ENCODE measurements around the gene ATP5PD. TPM values are rescaled to one million over a fixed set of nuclear protein-coding genes. Genes with fewer than 3 reads are reported as not detected.
"Not testable (repeated sequence)": the region's sequence is repeated elsewhere in the genome, so short reads cannot be mapped to it uniquely, and the experiment has no call there.

Gene ATP5PD
- total RNA-seq, 2 experiments from 2014 or later, result 242 TPM

DNA sequence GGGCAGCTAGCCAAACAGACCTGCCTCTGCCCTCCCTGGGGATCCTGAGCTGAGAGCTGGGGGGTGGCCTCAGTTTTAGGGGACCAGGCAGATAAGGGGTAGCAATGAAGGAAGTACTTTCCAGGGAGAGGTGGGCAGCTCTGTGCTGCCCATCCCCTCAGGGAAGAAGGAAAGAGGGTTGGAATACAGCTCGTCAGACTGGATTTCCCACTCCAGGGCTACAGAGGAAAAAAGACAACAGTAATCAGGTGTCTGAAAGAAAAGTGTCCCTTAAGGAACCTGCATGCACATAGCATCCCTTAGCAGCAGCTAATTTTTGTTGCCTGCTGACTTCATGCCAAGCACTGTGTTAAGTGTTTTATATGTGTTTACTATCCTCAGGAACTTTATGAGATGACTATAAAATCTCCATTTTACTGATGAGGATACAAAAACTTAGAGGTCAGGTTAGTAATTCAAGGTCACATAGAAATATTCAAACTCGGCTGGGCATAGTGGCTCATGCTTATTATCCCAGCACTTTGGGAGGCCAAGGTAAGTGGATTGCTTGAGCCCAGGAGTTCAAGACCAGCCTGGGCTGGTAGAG lies 37.5 kb downstream of the ATP5PD start:
- Mint-ChIP-seq H3K27me3 (peaks cover 5% of the 10 kb centered on the region), H3K9me3 (no peaks in the 10 kb centered on the region), H3K36me3 (ENCODE audit: low read depth) (peaks cover 3% of the 10 kb centered on the region), H3K4me1 (peaks cover 21% of the 10 kb centered on the region), H3K27ac (no peak overlapping the region), H3K4me3 (no peak overlapping the region)
- POLR2A ChIA-PET, result interaction anchor here (1.0 kb wide), 1 partner anchor 11 kb away, joined by 3 read pairs; no protein-coding TSS in a partner anchor
- no peak for DNase-seq
- CTCF ChIA-PET, result interaction anchor here (0.7 to 1.2 kb wide), 2 partner anchors 48 to 49 kb away, joined by 3 read pairs; no protein-coding TSS in a partner anchor

DNA sequence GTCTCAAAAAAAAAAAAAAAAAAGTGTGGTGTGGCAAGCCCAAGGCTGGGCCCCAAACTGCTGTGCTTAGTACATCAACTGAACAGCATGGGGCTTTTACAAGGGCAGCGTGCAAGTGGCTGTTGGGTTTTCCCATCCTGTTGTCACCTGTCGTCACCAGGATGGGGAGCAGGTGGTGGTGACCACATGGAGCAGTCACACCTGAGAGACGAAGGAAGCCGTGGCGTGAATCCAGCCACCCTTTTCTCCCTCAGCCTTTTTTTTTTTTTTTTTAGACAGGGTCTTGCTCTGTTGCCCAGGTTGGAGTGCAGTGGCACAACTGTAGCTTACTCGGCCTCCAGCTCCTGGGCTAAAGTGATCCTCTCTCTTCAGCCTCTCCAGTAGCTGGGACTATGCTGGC lies 38.4 kb downstream of the ATP5PD start:
- CTCF ChIA-PET, result interaction anchor here (0.7 to 1.2 kb wide), 3 partner anchors 47 to 68 kb away, joined by 3 to 5 read pairs (median 3); no protein-coding TSS in a partner anchor
- DNase-seq, result no peak
- H3K27ac Mint-ChIP-seq, result no peak overlapping the region
- H3K27me3 Mint-ChIP-seq, result peaks cover 5% of the 10 kb centered on the region
- no peaks in the 10 kb centered on the region for H3K36me3 Mint-ChIP-seq (ENCODE audit: low read depth)
- no peak overlapping the region for H3K4me3 Mint-ChIP-seq
- POLR2A ChIA-PET, result no interaction called here
- H3K9me3 Mint-ChIP-seq, result no peaks in the 10 kb centered on the region
- peaks cover 15% of the 10 kb centered on the region for H3K4me1 Mint-ChIP-seq

DNA sequence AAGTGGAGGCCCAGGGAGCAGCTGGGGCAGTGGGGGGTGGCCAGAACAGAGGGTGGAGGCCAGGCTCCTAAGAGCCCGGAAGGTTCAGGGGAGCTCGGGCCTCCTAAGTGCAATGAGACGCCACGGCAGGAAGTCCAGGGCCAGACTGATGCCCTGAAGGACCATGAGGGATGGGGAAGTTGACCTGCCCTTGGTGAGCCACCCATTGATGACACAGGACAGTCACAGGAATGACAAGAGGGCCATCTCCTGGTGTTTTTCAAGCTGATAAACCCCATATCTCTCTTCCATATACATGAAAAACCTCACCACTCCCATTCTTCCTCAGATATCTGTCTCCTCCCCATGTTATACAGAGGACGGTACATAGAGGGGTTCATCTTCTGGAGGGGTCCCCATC lies 40.1 kb downstream of the ATP5PD start:
- peaks cover 2% of the 10 kb centered on the region for H3K4me1 Mint-ChIP-seq
- CTCF ChIA-PET, result interaction anchor here (2.1 kb wide), 1 partner anchor 45 kb away, joined by 12 read pairs; no protein-coding TSS in a partner anchor
- POLR2A ChIA-PET, result interaction anchor here (1.1 kb wide), 1 partner anchor 24 kb away, joined by 3 read pairs; no protein-coding TSS in a partner anchor
- no peak for DNase-seq
- no peaks in the 10 kb centered on the region for H3K9me3 Mint-ChIP-seq
- no peak overlapping the region for H3K27ac Mint-ChIP-seq
- H3K36me3 Mint-ChIP-seq (ENCODE audit: low read depth), result no peaks in the 10 kb centered on the region
- peaks cover 7% of the 10 kb centered on the region for H3K27me3 Mint-ChIP-seq
- no peak overlapping the region for H3K4me3 Mint-ChIP-seq

- H3K27ac Mint-ChIP-seq; DNase-seq; H3K4me3 Mint-ChIP-seq; H3K36me3 Mint-ChIP-seq (ENCODE audit: low read depth); H3K27me3 Mint-ChIP-seq; H3K9me3 Mint-ChIP-seq; H3K4me1 Mint-ChIP-seq: not testable (repeated sequence)
- CTCF ChIA-PET, result interaction anchor here (2.1 kb wide), 1 partner anchor 45 kb away, joined by 12 read pairs; no protein-coding TSS in a partner anchor
- POLR2A ChIA-PET, result interaction anchor here (0.9 to 1.1 kb wide), 2 partner anchors 23 to 45 kb away, joined by 3 read pairs; no protein-coding TSS in a partner anchor
Measured at GRCh38 chr17:75006084-75006483, 40.7 kb downstream of the ATP5PD start.

- no peaks in the 10 kb centered on the region for H3K36me3 Mint-ChIP-seq (ENCODE audit: low read depth)
- ChIA-PET POLR2A (interaction anchor here (0.9 to 2.6 kb wide), 2 partner anchors 7 to 44 kb away, joined by 3 to 15 read pairs; partner anchors contain the start of gene MRPL58), CTCF (interaction anchor here (1.3 kb wide), 1 partner anchor 47 kb away, joined by 4 read pairs; no protein-coding TSS in a partner anchor)
- no peak for DNase-seq
- no peak overlapping the region for H3K27ac Mint-ChIP-seq
- H3K4me3 Mint-ChIP-seq, result no peak overlapping the region
- H3K27me3 Mint-ChIP-seq, result peaks cover 7% of the 10 kb centered on the region
- H3K9me3 Mint-ChIP-seq, result no peaks in the 10 kb centered on the region
- H3K4me1 Mint-ChIP-seq, result no peaks in the 10 kb centered on the region
Measured at GRCh38 chr17:75005291-75005690, 41.5 kb downstream of the ATP5PD start.

GRCh38 chr17:75004371-75004770 lies 42.4 kb downstream of the ATP5PD start:
- ChIA-PET CTCF (interaction anchor here (1.3 kb wide), 1 partner anchor 46 kb away, joined by 4 read pairs; no protein-coding TSS in a partner anchor), POLR2A (interaction anchor here (2.6 kb wide), 1 partner anchor 8 kb away, joined by 15 read pairs; the partner anchor contains the start of gene MRPL58)
- DNase-seq, result no peak
- Mint-ChIP-seq H3K27ac (no peak overlapping the region), H3K4me1 (no peaks in the 10 kb centered on the region), H3K4me3 (no peak overlapping the region), H3K36me3 (ENCODE audit: low read depth) (no peaks in the 10 kb centered on the region), H3K27me3 (peaks cover 7% of the 10 kb centered on the region), H3K9me3 (no peaks in the 10 kb centered on the region)

GRCh38 chr17:75003957-75004355 lies 42.8 kb downstream of the ATP5PD start:
- no peak overlapping the region for H3K27ac Mint-ChIP-seq
- no peaks in the 10 kb centered on the region for H3K9me3 Mint-ChIP-seq
- no peaks in the 10 kb centered on the region for H3K4me1 Mint-ChIP-seq
- CTCF ChIA-PET, result no interaction called here
- POLR2A ChIA-PET, result interaction anchor here (2.6 kb wide), 1 partner anchor 8 kb away, joined by 15 read pairs; the partner anchor contains the start of gene MRPL58
- H3K27me3 Mint-ChIP-seq, result peaks cover 7% of the 10 kb centered on the region
- no peak overlapping the region for H3K4me3 Mint-ChIP-seq
- DNase-seq, result no peak
- H3K36me3 Mint-ChIP-seq (ENCODE audit: low read depth), result no peaks in the 10 kb centered on the region

- Mint-ChIP-seq H3K9me3 (no peaks in the 10 kb centered on the region), H3K27me3 (peaks cover 7% of the 10 kb centered on the region), H3K4me3 (no peak overlapping the region), H3K4me1 (peaks cover 6% of the 10 kb centered on the region), H3K27ac (no peak overlapping the region), H3K36me3 (ENCODE audit: low read depth) (no peaks in the 10 kb centered on the region)
- no peak for DNase-seq
- CTCF ChIA-PET, result interaction anchor here (1.0 kb wide), 1 partner anchor 9 kb away, joined by 3 read pairs; the partner anchor contains the start of gene MRPL58
- POLR2A ChIA-PET, result interaction anchor here (2.6 kb wide), 1 partner anchor 9 kb away, joined by 15 read pairs; the partner anchor contains the start of gene MRPL58
Measured at GRCh38 chr17:75003070-75003956, 43.5 kb downstream of the ATP5PD start.

DNA sequence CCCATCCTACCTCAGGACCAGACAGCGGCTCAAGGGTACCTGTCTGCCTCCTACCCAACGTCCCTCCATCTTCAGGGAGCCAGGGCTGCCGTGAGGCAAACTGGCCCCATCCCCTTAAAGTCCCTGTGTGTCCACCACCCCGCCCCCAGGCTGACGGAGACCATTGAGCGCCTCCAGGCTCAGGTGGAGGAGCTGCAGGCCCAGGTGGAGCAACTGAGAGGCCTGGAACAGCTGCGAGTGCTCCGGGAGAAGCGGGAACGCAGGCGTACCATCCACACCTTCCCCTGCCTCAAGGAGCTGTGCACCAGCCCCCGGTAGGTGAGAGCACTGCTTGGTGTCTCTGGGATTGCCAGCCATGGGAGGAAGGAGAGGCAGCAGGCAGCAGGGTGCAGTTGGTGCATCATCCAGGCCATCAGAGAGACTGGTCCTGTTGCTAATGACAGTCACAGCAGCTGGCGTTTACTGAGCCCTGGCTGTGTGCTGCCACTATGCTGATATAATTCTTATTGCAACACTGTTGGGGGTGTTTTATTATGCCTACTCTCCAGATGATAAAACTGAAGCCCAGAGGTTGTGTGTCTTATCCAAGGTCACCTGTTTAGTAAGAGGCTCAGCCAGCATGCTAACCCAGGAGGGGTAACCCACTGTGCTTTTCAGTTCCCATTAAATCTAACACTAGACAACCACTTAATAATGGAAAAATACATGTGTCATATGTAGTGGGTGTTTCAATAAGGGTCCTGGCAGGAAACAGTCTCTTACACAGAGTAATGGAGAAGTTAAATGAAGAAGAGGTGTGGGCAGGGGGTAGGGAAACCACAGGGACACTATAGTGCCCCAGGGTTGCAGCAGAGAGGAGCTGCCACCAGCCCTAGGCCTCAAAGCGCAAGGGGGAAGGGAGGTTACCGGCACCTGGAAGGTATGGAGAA lies 44.6 kb downstream of the ATP5PD start:
- POLR2A ChIA-PET, result interaction anchor here (2.6 kb wide), 1 partner anchor 10 kb away, joined by 15 read pairs; the partner anchor contains the start of gene MRPL58

GRCh38 chr17:74999523-74999922 lies 47.2 kb downstream of the ATP5PD start:
- POLR2A ChIA-PET, result interaction anchor here (2.3 kb wide), 1 partner anchor 12 kb away, joined by 12 read pairs; the partner anchor contains the start of gene MRPL58
- Mint-ChIP-seq H3K27me3 (peaks cover 4% of the 10 kb centered on the region), H3K27ac (no peak overlapping the region), H3K36me3 (ENCODE audit: low read depth) (no peaks in the 10 kb centered on the region), H3K9me3 (no peaks in the 10 kb centered on the region), H3K4me3 (no peak overlapping the region), H3K4me1 (peaks cover 7% of the 10 kb centered on the region)
- CTCF ChIA-PET, result interaction anchor here (0.7 to 3.0 kb wide), 4 partner anchors 12 to 38 kb away, joined by 4 to 18 read pairs (median 6); partner anchors contain the start of genes CDR2L and MRPL58
- no peak for DNase-seq

More for the DNA sequence above, 44.6 kb downstream of the ATP5PD start:
- Mint-ChIP-seq H3K36me3 (ENCODE audit: low read depth) (no peaks in the 10 kb centered on the region), H3K27me3 (peaks cover 9% of the 10 kb centered on the region), H3K4me3 (no peak overlapping the region), H3K4me1 (peaks cover 7% of the 10 kb centered on the region), H3K27ac (no peak overlapping the region), H3K9me3 (no peaks in the 10 kb centered on the region)
- no peak for DNase-seq
- CTCF ChIA-PET, result interaction anchor here (1.0 to 1.1 kb wide), 2 partner anchors 10 to 40 kb away, joined by 3 read pairs; partner anchors contain the start of gene MRPL58

GRCh38 chr17:74998783-74999182 lies 48.0 kb downstream of the ATP5PD start:
- H3K9me3 Mint-ChIP-seq, result no peaks in the 10 kb centered on the region
- no peak overlapping the region for H3K27ac Mint-ChIP-seq
- no peaks in the 10 kb centered on the region for H3K36me3 Mint-ChIP-seq (ENCODE audit: low read depth)
- DNase-seq, result no peak
- ChIA-PET CTCF (interaction anchor here (1.1 to 3.0 kb wide), 5 partner anchors 11 to 41 kb away, joined by 3 to 18 read pairs (median 6); partner anchors contain the start of genes CDR2L and MRPL58), POLR2A (interaction anchor here (1.1 to 2.3 kb wide), 2 partner anchors 13 to 26 kb away, joined by 4 to 12 read pairs; partner anchors contain the start of genes HID1 and MRPL58)
- peaks cover 7% of the 10 kb centered on the region for H3K4me1 Mint-ChIP-seq
- no peak overlapping the region for H3K4me3 Mint-ChIP-seq
- peaks cover 4% of the 10 kb centered on the region for H3K27me3 Mint-ChIP-seq

All from activated CD4-positive, alpha-beta memory T cell treated with anti-CD3 and anti-CD28 coated beads, Interleukin-2, amount 10 ng/mL, durations not matched to agents 7 days and 5 days (primary cell).